ENCODE data around the gene ZMIZ1.

The ZMIZ1 gene

DNA sequence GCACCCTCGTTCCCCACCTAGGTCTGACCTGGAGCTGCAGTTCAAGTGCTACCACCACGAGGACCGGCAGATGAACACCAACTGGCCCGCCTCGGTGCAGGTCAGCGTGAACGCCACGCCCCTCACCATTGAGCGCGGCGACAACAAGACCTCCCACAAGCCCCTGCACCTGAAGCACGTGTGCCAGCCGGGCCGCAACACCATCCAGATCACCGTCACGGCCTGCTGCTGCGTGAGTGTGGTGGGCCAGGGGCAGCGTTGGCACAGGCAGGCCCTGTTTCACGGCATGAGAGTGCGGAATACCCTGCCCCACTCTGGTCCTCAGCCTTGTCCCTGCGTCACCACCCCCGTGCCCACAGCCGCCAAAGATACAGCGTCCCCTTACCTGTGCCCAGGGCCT lies 231.9 kb downstream of the ZMIZ1 start:
- no peak for DNase-seq (ENCODE audit: low read depth in 2 of 2, low spot score in 1 of 2)

DNA sequence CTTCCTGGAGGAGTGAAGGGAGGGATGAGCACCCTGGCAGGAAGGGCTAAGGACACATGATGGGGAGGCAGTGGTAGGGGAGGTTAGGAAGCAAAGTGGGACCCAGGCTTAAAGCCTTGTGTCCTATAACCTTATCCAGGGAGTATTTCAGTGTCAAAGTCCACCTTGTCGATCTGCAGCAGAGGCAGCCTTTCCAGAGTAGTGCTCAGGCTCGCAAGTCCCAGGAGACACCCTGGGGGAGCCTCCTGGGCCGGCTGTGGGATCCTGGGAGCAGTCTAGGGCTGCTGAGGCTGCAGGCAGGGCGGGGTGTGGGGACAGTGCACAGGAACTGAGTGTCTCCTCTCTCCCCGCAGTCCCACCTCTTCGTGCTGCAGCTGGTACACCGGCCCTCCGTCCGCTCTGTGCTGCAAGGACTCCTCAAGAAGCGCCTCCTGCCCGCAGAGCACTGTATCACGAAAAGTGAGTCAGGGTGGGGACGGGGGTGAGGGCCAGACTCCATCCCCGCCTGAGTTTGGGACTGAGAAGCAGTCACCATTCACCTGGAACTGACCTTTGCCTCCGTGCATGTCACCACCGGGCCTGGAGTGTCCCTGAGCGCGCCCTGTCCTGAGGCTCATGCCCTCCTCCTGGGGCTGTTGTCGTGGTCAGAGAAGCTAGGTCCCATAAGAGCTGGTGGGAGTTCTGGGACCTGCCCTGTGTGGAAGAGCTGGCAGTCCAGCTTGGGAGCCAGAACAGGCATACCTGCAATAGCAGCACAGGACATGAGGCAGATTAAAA lies 233.2 kb downstream of the ZMIZ1 start:
- DNase-seq (ENCODE audit: low read depth in 2 of 2, low spot score in 1 of 2): no peak

DNA sequence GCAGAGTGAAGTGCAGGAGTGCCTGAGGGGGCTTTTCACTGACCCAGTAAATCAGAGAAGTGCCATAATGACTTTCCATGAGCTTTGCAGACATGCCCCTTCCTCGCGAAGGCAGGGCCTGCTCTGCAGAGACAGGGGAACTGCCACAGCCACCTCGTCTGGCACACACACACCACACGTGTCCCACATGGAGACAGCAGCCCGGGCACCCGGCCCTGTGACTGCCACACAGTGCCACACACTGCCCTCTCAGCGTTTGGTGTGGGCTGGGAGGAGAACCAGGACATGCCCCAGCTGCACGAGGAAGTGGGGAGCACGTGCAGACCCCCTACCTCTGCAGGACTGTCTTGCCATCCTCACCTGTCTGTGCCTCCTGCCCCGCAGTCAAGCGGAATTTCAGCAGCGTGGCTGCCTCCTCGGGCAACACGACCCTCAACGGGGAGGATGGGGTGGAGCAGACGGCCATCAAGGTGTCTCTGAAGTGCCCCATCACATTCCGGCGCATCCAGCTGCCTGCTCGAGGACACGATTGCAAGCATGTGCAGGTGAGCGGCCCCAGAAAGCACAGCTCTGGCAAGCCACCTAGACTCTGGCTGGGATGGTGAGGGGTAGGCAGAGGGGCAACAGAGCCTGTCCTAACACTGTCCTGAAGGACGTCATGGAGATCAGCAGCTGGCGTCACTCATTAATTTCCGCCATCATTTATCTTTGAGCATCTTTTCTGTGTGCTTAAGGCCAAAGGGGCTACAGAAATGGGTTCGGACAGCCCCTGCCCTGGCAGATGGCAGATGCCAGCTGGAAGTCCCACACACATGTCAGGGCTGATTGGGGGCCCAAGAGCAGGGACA lies 235.1 kb downstream of the ZMIZ1 start:
- no peak for DNase-seq (ENCODE audit: low read depth in 2 of 2, low spot score in 1 of 2)

DNA sequence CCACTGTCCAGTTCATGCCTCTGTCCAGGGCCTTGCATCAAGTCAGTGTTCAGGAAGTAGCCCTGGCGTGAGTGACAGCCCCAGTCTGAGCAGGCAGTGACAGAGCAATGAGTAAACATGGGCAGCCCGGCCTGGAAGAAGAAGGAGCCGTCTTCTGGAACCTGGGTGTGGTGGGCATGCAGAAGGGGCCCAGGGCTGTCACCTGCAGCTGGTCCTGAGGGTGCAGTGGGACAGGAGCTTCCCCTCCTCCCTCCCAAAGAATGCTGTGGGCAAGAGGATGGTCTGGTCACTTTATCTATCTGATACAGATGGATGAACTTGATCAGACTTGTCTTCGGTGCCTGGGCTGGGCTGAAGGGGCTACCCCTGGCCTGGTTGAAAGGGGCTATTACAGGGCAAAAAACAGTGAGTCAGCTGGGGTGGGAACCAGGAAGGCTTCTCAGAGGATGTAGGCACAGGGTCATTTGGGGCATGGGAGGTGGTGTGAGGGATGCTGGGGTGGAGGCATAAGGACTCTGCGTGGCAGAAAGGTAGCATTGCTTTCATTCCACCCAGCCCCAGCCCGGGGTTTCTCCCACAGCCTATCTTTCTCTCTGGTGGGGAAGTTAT lies 235.8 kb downstream of the ZMIZ1 start:
- no peak for DNase-seq (ENCODE audit: low read depth in 2 of 2, low spot score in 1 of 2)

DNA sequence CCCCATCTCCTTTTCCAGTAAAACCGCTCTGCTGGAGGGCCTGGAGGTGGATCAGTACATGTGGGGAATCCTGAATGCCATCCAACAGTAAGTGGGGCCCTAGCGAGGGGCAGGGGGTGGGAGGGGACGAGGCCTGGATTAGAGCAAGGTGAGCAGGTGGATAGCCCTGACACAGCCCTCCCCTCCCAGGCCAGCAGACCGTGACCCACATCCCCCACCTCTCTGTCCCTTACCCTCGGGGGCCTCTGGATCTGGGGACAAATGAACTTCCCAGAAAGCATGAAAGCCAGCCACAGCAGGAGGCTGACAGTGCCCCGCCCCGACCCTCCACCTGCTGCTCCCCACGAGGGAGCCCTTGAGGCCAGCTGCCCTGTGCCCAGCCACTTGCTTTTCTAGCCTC lies 236.7 kb downstream of the ZMIZ1 start:
- no peak for DNase-seq (ENCODE audit: low read depth in 2 of 2, low spot score in 1 of 2)

DNA sequence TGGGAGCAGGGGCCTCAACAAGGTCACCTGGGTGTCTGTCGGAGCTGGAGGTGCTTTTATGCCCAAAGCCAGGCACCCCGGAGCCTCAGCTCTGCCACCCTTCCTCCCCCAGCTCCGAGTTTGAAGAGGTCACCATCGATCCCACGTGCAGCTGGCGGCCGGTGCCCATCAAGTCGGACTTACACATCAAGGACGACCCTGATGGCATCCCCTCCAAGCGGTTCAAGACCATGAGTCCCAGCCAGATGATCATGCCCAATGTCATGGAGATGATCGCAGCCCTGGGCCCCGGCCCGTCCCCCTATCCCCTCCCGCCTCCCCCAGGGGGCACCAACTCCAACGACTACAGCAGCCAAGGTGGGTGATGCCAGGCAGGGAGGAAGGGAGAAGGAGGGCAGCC lies 237.2 kb downstream of the ZMIZ1 start:
- no peak for DNase-seq (ENCODE audit: low read depth in 2 of 2, low spot score in 1 of 2)

DNA sequence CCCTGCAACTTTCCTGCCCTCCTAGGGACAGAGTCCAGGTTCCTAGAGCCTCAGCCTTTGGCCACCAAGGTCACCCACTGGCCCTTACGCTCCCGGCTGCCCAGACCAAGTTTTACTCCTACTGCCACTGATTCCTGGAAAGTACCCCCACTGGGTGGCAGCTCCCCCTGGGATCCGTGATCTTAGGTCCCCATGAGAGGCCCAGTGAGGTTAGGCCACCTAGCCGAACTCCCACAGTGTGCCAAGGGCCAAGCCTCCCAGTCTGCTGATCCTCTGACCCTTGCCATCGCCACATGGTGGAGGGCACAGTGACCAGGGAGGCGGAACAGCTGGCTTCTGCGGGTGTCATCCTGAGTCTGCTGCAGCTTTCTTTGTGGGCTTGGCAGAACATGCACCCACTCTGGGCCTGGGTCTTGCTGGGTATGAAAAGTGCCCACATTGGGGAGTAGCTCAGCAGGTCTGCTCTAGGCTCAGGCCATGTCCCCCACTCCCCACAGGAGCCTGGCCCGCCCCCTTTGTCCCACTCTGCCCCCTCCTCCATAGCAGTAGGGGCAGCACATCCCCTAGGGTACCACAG lies 238.0 kb downstream of the ZMIZ1 start:
- DNase-seq (ENCODE audit: low read depth in 2 of 2, low spot score in 1 of 2): no peak

DNA sequence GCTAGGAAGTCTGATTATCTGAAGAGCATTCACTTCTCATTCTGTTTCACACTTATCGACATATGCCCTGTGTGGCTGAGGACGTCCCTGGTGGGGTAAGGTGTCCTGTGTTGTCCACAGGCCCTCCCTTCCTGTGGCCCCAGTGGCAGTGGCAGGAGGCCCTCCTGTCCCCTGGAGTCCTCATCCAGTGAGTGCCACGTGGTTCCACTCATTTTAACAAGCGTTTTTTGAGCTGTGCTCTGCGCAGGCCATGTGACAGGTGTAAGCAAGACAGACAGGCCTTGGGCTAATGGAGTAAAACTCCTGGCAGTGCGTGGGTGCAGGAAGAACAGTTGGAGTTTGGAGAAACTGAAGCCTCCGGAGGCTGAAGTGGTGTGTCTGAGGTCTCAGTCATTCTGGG lies 239.2 kb downstream of the ZMIZ1 start:
- no peak for DNase-seq (ENCODE audit: low read depth in 2 of 2, low spot score in 1 of 2)

DNA sequence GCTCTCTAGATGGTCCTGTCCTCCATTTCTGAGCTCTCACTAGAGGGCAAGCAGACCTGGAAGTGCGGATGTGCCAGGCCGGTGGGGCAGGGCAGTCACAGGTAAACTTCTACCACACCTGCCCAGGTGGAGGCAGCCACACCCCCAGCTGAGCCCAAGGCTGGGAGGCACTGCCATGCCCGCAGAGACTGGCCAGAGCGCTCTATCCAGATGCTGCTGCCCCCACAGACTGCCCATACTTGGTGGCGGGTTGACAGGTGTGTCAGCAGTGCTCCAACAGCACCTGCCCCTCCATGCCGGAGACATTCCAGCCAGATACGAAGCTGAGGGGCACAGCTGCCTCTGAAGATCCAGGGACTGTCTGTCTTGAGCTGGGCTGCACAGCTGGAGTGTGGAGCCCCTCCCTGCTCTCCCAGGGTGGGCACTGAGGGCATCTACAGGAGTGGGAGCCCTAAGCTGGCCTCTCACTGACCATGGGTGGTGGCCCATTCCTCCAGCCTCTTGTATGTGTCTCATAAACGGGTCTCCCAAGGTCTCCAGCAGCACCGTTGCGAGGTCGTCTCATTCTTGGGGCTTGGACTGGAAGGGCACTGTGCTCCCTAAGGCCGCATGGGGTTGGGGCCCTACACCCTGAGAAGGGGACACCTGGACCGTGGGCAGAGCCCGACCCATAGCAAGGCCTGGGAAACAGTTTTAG lies 240.4 kb downstream of the ZMIZ1 start:
- no peak for DNase-seq (ENCODE audit: low read depth in 2 of 2, low spot score in 1 of 2)

DNA sequence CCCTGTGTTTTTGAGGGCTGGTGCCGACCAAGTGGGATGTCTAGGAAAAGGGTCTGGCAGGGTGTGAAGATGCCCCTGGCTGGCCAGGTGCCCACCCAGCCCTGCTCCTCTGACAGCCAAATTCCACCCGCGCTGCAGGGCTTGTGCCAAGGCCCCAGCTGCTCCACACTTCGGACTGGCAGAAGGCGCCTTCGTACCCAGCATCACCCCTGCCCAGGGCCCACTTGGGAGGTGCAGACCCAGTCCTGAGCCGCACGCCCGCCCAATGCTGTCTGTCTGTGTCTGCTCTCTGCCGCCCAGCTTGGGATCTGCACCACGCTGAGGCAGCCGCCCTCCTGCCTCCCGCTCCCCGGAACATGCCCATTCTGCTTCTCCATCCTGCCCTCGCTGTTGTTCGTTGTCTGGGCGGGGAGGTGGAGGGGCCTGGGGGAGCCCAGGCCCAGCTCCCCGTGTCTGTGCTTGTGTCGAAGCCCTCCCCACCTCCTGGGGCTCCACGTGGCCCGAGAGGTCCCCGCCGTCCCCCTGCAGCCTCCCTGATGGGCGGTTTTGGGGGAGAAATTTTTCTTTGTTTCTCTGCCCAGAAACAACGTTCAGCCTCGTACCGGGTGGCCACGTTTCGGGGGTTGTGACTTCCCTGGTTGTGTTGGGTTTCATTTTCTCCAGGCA lies 241.6 kb downstream of the ZMIZ1 start:
- no peak for DNase-seq (ENCODE audit: low read depth in 2 of 2, low spot score in 1 of 2)

DNA sequence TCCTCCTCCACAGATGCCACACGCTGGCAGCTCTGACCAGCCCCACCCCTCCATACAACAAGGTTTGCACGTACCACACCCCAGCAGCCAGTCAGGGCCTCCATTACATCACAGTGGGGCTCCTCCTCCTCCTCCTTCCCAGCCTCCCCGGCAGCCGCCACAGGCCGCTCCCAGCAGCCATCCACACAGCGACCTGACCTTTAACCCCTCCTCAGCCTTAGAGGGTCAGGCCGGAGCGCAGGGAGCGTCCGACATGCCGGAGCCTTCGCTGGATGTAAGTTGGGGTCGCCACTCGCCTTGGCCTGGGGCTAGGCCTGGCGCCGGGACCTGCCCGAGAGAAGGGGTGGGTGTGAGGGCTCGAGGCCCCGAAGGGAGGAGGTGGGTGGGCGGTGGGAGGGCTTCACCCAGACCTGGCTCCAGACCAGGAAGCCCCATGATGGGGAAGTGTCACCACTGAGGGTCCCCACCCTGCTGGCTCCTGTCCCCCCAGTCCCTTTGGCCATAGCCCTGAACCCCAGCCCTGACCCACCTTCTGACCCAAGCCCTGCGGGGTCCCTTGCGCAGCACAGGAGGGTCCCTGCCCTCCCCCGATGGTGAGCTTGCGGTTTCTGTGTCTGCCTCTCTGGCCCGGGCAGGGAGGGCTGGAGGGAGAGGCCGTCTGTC lies 242.3 kb downstream of the ZMIZ1 start:
- DNase-seq (ENCODE audit: low read depth in 2 of 2, low spot score in 1 of 2): no peak

DNA sequence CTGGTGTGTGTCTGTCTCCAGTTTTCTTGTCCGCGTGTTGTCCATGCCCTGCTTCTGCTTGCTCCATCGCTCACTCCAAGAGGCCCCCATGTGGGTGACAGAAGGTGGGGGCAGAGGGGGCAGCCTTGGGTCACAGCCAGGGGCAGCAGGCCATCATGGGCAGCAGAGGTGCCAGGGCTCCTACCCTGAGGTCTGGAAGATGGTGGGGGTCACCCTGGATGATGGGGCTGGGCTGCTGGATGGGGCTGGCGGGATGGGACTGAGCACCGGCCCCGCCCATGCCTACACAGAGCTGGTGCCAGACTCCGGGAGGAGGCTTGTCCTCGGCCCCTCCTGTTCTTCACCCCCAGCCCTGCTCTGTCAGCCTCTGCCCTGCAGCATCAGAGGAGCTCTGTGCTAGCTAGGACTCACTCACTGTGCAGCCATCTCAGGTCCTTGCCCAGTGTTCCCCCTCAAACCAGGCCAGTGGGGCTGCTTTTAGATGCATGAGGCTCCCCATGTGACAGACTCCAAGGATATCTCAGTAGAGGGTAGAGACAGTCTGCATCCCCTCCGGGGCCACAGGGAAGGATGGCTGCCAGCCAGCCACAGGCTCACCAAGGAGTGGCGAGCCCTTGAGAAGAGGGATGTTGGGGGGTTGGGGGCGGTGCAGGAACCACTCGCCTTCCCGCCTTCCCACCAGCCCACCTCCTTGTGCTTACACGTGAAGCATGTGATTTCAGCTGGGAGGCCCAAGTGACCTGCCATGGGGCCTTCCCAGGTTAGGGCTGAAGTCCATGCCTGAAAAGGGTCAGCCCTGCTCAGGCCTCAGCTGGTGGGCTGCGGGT lies 243.0 kb downstream of the ZMIZ1 start:
- no peak for DNase-seq (ENCODE audit: low read depth in 2 of 2, low spot score in 1 of 2)

DNA sequence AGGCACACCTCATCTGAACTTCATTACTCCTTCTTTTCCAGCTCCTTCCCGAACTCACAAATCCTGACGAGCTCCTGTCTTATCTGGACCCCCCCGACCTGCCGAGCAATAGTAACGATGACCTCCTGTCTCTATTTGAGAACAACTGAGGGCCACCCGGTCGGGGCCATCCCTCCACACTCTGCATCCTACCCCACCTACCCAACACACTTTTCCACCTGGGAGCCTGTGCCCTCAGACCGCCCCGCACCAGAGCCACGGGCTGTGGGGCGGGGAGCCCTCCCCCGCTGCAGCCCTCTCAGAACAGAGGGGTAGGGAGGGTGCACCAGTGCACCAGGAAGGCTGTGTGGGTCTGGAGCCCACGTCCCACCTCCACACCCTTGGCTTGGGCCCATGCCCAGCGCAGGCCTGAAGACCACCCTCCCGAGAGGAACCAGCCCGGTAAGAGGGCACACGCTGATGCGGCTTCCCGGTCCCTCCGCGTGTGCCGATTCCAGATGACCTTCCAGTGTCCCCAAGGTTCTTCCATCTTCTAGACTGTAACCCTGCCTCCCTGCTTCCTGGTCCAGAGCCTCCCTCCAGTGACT lies 243.9 kb downstream of the ZMIZ1 start:
- DNase-seq (ENCODE audit: low read depth in 2 of 2, low spot score in 1 of 2): no peak

DNA sequence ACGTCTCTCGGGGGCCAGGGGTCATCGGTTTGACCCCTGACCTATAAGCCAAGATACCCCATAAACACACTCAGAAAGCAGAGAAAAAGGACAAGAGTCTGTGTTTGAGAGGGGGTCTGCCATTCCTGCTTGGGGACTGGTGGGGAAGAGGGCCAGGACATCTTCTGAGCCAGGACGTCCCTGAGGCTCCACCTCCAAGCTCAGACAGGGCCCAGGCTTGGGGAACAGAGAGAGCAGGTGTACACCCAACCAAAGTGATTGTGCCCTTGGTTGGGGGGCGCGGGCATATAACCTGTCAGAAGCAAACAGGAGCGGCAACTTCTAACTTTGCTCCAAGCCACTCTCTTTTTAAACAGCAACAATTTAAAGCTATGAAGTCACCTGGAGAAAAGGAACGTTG lies 244.6 kb downstream of the ZMIZ1 start:
- DNase-seq (ENCODE audit: low read depth in 2 of 2, low spot score in 1 of 2): no peak

DNA sequence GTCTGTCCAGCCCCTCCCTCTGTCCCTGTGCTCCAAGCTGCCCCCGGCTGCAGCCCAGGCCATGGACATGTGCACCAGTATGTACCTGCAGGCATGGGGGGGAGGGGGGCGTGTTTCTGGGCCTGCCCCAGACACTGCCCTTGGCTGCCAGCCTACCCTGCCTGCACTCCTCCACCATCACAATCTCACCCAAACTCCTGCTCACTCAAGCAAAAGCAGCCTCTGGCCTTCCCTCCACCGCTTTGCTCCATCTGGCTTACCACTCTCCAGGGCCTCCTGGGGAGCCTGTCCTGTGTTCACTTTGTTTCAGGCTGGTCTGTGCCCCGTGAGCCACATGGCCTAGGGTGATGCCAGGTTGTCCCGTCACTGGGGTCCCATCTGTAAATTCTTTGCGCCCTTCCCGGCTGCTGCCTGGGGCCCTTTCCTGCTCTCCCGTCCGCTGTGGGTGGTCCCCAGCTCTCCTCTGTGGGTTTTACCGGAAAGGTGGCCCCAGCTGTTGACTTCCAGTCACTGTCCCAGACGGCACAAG lies 245.2 kb downstream of the ZMIZ1 start:
- no peak for DNase-seq (ENCODE audit: low read depth in 2 of 2, low spot score in 1 of 2)

DNA sequence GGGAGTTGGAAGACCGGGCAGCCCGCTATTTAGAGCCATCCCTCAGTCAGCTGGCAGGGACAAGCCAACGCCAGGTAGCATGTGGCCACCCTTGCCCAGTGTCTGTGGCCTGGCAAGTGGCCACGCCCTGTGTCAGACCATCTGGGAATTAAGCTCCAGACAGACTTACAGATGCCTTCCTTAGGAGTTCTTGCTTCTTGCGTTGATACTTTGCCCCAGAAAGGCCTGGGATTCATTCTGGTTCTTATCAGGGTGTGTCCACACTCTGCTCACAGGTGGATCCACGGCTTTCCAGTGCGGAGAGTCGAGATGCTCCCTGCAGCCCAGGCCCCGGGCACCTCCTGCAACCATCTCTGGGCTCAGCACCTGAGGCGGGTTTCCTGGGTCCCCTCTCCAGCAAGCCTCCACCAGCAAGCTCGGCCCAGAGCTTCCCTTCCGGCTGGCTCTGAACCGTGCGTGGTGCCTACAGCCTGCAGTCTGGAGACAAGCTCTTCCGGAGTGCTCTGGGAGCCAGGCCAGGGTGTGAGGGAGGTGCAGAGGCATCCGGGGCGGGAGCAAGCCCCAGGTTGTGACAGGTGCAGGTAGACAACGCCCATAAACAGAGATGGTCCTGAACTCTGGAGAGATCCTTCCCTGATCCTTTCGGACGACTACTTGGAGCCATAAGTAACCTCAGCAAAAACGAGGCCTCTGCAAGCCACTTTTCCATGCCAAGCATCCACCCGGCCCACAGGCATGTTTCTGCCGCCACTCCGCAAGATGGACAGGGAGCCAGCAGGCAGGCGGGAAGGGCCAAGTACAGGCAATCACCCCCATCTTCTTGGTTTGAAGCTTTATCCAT lies 246.2 kb downstream of the ZMIZ1 start:
- DNase-seq (ENCODE audit: low read depth in 2 of 2, low spot score in 1 of 2): no peak

DNA sequence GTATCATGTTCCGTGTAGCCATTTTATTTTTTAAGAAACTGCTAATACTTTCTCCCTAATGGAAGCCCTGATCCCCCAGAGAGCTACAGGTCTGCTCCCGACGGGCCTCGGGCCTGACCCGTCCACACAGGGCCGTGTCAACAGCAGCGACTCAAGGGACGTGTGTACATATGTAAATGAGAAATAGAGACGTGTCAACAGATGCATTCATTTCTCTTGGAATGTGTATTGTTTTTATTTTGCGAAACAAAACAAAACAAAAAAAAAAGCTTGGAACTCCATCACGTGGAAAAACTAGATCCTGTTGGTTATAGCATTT lies 246.8 kb downstream of the ZMIZ1 start:
- DNase-seq (ENCODE audit: low read depth in 2 of 2, low spot score in 1 of 2): no peak

Data from stimulated activated CD8-positive, alpha-beta memory T cell treated with anti-CD3 and anti-CD28 coated beads, Interleukin-4, amount 100 ng/mL, for 1 hour (primary cell).